ENCODE measurements around the gene LGALS3.

The LGALS3 gene

GRCh38 chr14:55131370-55132137 is 2.5 kb downstream of the LGALS3 start:
- H3K27ac ChIP-seq = no peak overlapping the region; the same call in 1 of the 2 replicates

DNA sequence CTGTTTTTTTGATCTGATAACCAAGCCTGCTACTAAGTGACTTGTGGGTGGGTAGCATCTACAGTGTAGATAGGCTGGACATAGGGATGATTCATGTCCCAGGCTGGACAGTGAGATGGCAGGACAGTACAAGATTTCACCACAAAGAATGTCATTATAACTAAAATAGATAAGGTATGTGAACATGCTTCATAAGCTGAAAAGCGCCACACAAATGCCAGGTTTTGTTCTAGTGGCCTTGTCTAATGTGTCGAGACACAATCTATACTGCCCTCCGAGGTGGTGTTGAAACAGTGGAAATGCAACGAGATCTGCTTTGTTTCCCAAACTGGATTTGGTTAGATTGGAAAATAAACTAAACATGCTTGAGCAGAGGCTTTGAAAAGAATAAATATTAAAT is 4.4 kb downstream of the LGALS3 start:
- TF ChIP-seq CTCF (conservative IDR thresholded peaks at IDR 0.05) (no peak; the same call in 1 of the 2 replicates), ZFX (IDR thresholded peaks at IDR 0.05) (no peak)
- H3K27ac ChIP-seq = no peak overlapping the region

More at GRCh38 chr14:55131370-55132137, 2.5 kb downstream of the LGALS3 start:
- TF ChIP-seq CTCF (conservative IDR thresholded peaks at IDR 0.05) = no peak
- no peak for TF ChIP-seq ZFX (IDR thresholded peaks at IDR 0.05)

GRCh38 chr14:55136241-55136640 is 7.2 kb downstream of the LGALS3 start:
- H3K27ac ChIP-seq = no peak overlapping the region
- no peak for TF ChIP-seq CTCF (conservative IDR thresholded peaks at IDR 0.05)
- no peak for TF ChIP-seq ZFX (IDR thresholded peaks at IDR 0.05)

DNA sequence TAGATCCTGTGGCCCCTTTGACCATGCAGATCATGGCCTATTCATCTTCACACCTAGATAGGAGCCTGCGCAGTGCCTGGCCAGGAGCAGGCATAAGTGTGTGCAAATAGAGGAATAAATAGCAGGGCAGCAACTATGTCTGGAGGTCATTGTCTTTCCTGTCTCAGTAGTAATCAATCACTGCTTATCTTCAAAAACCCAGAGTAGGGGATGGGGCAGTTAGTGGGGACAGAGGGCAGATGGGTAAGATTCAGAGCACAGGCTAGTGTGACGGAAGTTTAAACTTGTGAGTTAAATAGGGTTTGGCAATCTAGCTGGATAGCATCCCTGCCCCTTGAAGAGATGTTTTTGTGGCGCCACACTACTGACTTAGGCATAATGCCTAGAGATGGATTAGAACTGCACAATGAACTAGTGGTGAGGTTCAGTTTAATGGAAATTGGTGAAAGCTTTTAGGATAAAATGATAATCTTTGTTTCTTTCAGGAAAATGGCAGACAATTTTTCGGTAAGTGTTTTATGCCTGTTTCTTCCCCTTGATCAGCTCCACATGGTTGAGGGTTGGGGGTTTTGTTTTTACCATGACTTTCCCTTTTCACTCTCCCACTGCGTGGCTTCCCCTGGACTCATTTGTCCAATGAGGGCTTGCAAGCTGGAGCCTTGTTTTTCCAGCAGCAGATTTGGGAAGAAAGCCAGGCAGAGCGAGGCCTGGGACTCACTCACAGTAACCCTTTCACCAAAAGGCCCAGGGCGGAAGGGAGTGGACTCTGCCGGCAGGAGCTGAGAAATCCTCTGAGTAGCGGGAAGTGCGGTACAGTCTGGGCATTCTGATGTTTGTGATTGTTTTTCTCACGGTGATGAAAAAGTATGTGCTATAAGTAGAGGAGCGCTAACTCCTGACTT is 8.1 kb downstream of the LGALS3 start:
- no peak overlapping the region for H3K27ac ChIP-seq
- no peak for TF ChIP-seq CTCF (conservative IDR thresholded peaks at IDR 0.05)
- TF ChIP-seq ZFX (IDR thresholded peaks at IDR 0.05) = no peak

GRCh38 chr14:55138091-55138490 is 9.0 kb downstream of the LGALS3 start:
- H3K27ac ChIP-seq = no peak overlapping the region
- TF ChIP-seq ZFX (IDR thresholded peaks at IDR 0.05) = no peak
- TF ChIP-seq CTCF (conservative IDR thresholded peaks at IDR 0.05) = peak; percentile 30

DNA sequence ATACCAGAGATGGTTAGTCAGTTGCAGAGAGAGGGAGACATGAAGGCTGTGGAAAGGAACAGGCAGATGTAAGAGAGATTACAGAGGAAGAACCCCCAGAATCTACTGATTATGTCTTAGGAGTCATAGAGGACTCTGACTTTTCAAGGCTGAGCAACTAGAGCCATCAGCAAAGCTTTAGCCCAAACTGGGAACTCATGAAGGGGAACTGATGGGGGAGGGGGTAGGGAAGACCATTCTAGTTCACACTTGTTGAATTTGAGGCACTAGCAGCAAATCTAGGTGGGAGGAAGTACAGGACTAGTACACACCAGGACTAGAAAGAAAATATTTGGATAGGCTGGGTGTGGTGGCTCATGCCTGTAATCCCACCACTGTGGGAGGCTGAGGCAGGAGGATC is 10.1 kb downstream of the LGALS3 start:
- no peak overlapping the region for H3K27ac ChIP-seq
- no peak for TF ChIP-seq CTCF (conservative IDR thresholded peaks at IDR 0.05)
- TF ChIP-seq ZFX (IDR thresholded peaks at IDR 0.05) = no peak
